Fibroblast of skin of right quadriceps (primary cell): ENCODE measurements around the gene FGFRL1.
"Not testable (repeated sequence)": the region's sequence is repeated elsewhere in the genome, so short reads cannot be mapped to it uniquely, and the experiment has no call there.

Experiments used
- DNase-seq: peaks from one replicate; pipeline ENCODE4 v3.0.0-alpha.2; 2013

FGFRL1 gene

GRCh38 chr4:993111-994029 is 18.1 kb upstream of the FGFRL1 start, which contains the start of gene SLC26A1:
TSS of gene SLC26A1 (minus strand) at chr4:993404. CDS start at chr4:991703, 1,701 bp downstream.
- no peak for DNase-seq

GRCh38 chr4:995311-996026 is 16.0 kb upstream of the FGFRL1 start:
- DNase-seq, result no peak

GRCh38 chr4:996030-996996 is 15.1 kb upstream of the FGFRL1 start:
- no peak for DNase-seq

- no peak for DNase-seq
Observed at GRCh38 chr4:996997-997374, 14.4 kb upstream of the FGFRL1 start.

- no peak for DNase-seq
Observed at GRCh38 chr4:997375-998071, 13.9 kb upstream of the FGFRL1 start.

- DNase-seq, result no peak
Observed at GRCh38 chr4:998096-998691, 13.2 kb upstream of the FGFRL1 start.

- not testable (repeated sequence) for DNase-seq
Observed at GRCh38 chr4:999240-999863, 12.1 kb upstream of the FGFRL1 start.

GRCh38 chr4:999882-1000425 is 11.5 kb upstream of the FGFRL1 start:
- no peak for DNase-seq

- no peak for DNase-seq
Observed at GRCh38 chr4:1000686-1001260, 10.7 kb upstream of the FGFRL1 start.

GRCh38 chr4:1001561-1002130 is 9.8 kb upstream of the FGFRL1 start:
- no peak for DNase-seq

GRCh38 chr4:1002131-1002630 is 9.2 kb upstream of the FGFRL1 start:
- DNase-seq, result no peak

- no peak for DNase-seq
Observed at GRCh38 chr4:1002631-1003251, 8.7 kb upstream of the FGFRL1 start.

GRCh38 chr4:1003271-1004070 is 8.0 kb upstream of the FGFRL1 start:
- no peak for DNase-seq

- DNase-seq, result no peak
Observed at GRCh38 chr4:1004071-1004418, 7.4 kb upstream of the FGFRL1 start.

- DNase-seq, result no peak
Observed at GRCh38 chr4:1004557-1005485, 6.6 kb upstream of the FGFRL1 start.

- no peak for DNase-seq
Observed at GRCh38 chr4:1006856-1007255, 4.6 kb upstream of the FGFRL1 start.

GRCh38 chr4:1008840-1009541 is 2.4 kb upstream of the FGFRL1 start:
- no peak for DNase-seq
